DND-41 (cell line): ENCODE results near the gene CPEB4.

Source experiments
- EZH2 ChIP-seq: IDR thresholded peaks from 3 replicates; pipeline ENCODE4 v1.6.1; 2012; ENCODE audit warnings: borderline replicate concordance, low read depth, mild to moderate bottlenecking, moderate library complexity, low read length, inconsistent platforms; ENCODE audit not compliant: severe bottlenecking
- TF ChIP-seq, protein P1 (sequence below): IDR thresholded peaks from 2 replicates; pipeline ENCODE4 v1.5.1; 2012; ENCODE audit warnings: borderline replicate concordance, low read length, moderate library complexity, mild to moderate bottlenecking; ENCODE audit not compliant: poor library complexity, severe bottlenecking; ENCODE audit errors: extremely low read depth

DNA sequence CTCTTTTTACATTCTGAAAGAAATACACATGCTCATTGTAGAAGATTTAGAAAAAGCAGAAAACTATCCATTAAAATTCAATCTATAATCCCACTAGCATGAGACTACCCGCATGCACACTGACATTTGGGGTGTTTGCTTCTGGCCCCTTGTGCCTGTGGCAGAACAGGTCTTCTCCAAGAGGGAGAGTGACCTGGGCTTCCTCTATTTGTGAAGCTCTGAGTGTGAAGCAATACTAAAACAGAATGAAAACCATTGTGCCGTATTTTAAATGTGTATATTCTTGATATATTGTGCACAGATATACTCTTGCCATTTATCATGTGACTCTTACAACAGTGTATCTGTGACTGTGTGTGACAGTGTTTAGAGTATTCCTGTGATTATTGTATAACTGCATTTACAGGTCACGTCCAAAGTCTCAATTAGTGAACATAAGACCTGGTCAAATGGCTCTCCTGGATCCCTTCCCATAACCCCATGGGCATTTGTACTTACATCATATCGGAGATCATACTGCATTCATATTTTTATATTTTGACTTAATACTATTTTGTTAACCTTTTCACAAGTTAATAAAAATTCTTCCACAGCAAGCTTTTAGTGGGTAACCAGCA, 14.7 kb upstream of the CPEB4 start:
- TF ChIP-seq, protein P1, sequence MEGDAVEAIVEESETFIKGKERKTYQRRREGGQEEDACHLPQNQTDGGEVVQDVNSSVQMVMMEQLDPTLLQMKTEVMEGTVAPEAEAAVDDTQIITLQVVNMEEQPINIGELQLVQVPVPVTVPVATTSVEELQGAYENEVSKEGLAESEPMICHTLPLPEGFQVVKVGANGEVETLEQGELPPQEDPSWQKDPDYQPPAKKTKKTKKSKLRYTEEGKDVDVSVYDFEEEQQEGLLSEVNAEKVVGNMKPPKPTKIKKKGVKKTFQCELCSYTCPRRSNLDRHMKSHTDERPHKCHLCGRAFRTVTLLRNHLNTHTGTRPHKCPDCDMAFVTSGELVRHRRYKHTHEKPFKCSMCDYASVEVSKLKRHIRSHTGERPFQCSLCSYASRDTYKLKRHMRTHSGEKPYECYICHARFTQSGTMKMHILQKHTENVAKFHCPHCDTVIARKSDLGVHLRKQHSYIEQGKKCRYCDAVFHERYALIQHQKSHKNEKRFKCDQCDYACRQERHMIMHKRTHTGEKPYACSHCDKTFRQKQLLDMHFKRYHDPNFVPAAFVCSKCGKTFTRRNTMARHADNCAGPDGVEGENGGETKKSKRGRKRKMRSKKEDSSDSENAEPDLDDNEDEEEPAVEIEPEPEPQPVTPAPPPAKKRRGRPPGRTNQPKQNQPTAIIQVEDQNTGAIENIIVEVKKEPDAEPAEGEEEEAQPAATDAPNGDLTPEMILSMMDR = no peak
- TF ChIP-seq EZH2 = no peak
